ENCODE measurements around the gene AOPEP. TPM values are rescaled to one million over a fixed set of nuclear protein-coding genes. Genes with fewer than 3 reads are reported as not detected.

The AOPEP gene
- total RNA-seq, 1 experiment from 2014 or later = 15.0 TPM

- no peaks in the 10 kb centered on the region for H3K9me3 ChIP-seq (ENCODE audit: control insufficient read depth, low read depth, low read length)
These were observed 205.2 kb downstream of the AOPEP start for GRCh38 chr9:94931740-94932139.

More at GRCh38 chr9:94931740-94932139, 205.2 kb downstream of the AOPEP start:
- Histone ChIP-seq H3K79me2 (ENCODE audit: insufficient read depth, low read length) (no peaks in the 10 kb centered on the region), H4K20me1 (ENCODE audit: control insufficient read depth, insufficient read depth, insufficient read length) (no peaks in the 10 kb centered on the region), H2BK12ac (ENCODE audit: insufficient read length, low read depth, low read length) (no peak overlapping the region), H4K8ac (replicated peaks; ENCODE audit: insufficient read length, low read depth, low read length) (no peak overlapping the region), H4K5ac (ENCODE audit: insufficient read length, low read depth, low read length) (no peak overlapping the region), H3K9ac (ENCODE audit: extremely low read depth, insufficient read length, low read length) (no peak overlapping the region), H2BK5ac (ENCODE audit: insufficient read length, low read length) (no peak overlapping the region), H3K18ac (ENCODE audit: insufficient read length, low read depth, low read length) (no peak overlapping the region), H3K4me2 (ENCODE audit: insufficient read depth, insufficient read length, low read length) (no peak overlapping the region), H4K91ac (ENCODE audit: insufficient read length, low read depth, low read length) (no peak overlapping the region), H3K14ac (ENCODE audit: insufficient read depth, low read length) (no peak overlapping the region), H3K4me1 (ENCODE audit: insufficient read depth, low read length) (no peaks in the 10 kb centered on the region), H2BK20ac (ENCODE audit: low read depth, low read length, poor library complexity, severe bottlenecking) (no peak overlapping the region), H2AK5ac (ENCODE audit: insufficient read length, low read length) (no peak overlapping the region), H3K27ac (ENCODE audit: insufficient read length, low read depth, low read length) (no peak overlapping the region), H3K56ac (ENCODE audit: insufficient read length, low read depth, low read length) (no peak overlapping the region), H2BK120ac (ENCODE audit: low read depth, low read length, poor library complexity, severe bottlenecking) (no peak overlapping the region), H2AFZ (ENCODE audit: low read length) (no peak overlapping the region), H2BK15ac (ENCODE audit: low read depth, low read length) (no peak overlapping the region), H3K23ac (ENCODE audit: insufficient read length, low read depth, low read length) (no peak overlapping the region), H3T11ph (ENCODE audit: low read length) (no peak overlapping the region), H3K79me1 (ENCODE audit: insufficient read depth, low read depth, low read length, poor library complexity, severe bottlenecking) (no peaks in the 10 kb centered on the region), H3K4ac (ENCODE audit: low read depth, low read length) (no peak overlapping the region), H3K23me2 (ENCODE audit: insufficient read length, low read depth, low read length, poor library complexity, severe bottlenecking) (no peaks in the 10 kb centered on the region), H3K27me3 (ENCODE audit: insufficient read depth, low read length) (no peaks in the 10 kb centered on the region)
- Mint-ChIP-seq H3K36me3 (ENCODE audit: insufficient read depth in 1 of 3, low read depth in 3 of 3) (peaks cover 0 to under 1% (median 0%) of the 10 kb centered on the region in 3 experiments; a peak in 2 of 7 replicates), H3K9me3 (no peaks in the 10 kb centered on the region), H3K4me3 (no peak overlapping the region), H3K27ac (peak overlapping the region in 1 of 3 experiments; percentile 55; a peak in 1 of 7 replicates), H3K4me1 (peaks cover 22 to 41% of the 10 kb centered on the region in 2 experiments), H3K27me3 (ENCODE audit: low read depth) (peaks cover 1% of the 10 kb centered on the region; the same call in 1 of the 2 replicates)
- no CpG with 5 or more reads among the region's 5 CpGs for WGBS (ENCODE audit: extremely low coverage, insufficient read length, low lambda C conversion rate)
- no peak for DNase-seq
- TF ChIP-seq CTCF (conservative IDR thresholded peaks at IDR 0.05) = no peak
